ENCODE measurements around the gene MFSD2B. TPM values are rescaled to one million over a fixed set of nuclear protein-coding genes. Genes with fewer than 3 reads are reported as not detected.

The MFSD2B gene, protein sequence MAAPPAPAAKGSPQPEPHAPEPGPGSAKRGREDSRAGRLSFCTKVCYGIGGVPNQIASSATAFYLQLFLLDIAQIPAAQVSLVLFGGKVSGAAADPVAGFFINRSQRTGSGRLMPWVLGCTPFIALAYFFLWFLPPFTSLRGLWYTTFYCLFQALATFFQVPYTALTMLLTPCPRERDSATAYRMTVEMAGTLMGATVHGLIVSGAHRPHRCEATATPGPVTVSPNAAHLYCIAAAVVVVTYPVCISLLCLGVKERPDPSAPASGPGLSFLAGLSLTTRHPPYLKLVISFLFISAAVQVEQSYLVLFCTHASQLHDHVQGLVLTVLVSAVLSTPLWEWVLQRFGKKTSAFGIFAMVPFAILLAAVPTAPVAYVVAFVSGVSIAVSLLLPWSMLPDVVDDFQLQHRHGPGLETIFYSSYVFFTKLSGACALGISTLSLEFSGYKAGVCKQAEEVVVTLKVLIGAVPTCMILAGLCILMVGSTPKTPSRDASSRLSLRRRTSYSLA
- total RNA-seq (ENCODE audit: low replicate concordance): 0.08 and 0.35 TPM in 2 replicates

DNA sequence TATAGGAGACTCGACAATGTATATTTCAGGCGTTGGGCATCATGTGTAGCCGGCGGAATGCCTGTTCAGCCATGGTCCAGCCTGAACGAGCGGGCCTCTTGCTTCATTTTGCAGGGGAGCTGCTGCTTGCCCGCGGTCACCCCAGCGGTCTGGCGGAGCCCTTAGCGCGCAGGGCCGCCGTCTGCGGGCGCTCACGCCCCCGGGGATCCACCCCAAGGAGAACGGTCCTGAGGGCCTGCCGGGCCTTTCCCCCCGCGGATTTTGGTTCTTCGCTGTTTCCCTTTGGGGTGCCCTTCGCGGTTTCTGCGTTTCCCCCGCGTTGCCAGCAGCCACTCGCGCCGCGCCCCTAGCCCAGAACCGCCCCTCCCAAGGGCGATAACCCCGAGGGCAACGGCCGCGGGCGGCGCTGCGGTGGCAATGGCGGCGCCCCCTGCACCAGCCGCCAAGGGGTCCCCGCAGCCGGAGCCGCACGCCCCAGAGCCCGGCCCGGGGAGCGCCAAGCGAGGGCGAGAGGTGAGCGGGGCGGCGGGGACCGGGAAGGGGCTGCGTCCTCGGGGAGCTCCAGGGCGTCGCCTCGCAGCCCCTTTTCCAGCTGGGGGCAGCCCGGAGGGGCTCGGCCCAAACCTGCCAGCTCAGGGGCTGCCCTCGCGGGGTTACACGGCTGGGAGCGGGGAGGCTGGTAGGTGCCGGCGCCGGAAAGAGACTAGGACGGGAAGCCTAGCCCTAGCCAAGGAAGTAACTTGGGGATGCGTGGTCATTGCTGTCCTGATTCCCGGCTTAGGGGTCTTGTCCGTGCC, at the start of gene MFSD2B:
TSS of gene MFSD2B (plus strand) at position 406 of the 797 bp plus-strand sequence. CDS start at position 418, 12 bp downstream.

DNA sequence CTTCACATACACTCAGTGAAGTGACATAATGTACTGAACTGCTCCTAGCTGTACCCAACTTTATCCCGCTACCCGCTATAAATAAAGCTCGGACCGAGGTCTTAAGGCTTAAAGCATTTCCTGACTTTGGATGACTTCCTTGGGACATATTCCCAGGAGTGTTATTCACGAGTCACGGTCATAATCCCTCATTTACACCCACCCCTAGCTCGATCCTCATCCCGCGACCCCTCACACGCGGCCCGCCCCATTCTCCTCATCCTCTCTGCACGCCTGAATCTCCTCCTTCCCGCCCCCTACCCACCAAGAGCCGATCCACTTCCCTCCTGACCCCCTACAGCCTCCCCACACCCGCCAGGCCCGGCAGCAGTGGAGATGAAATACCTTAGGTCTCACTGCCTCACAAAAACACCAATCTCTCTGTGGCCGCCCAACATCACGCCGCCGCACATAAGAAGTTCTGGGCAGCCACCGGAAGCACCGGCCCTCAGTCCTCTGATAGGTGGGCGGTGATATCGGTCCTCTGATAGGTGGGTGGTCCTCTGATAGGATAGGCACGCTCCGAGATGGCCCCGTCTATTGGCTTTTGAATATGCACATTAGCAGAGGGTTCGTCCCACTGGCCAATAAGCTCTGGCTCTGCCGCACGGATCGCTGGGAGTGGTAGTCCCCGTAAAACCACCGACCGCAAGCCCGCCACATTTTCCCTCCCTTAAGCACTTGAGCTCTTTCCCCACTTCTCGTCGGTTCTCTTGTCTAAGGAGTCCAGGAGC, 37.2 kb downstream of the MFSD2B start, which contains the start of gene WDCP:
TSS of gene WDCP (minus strand) at position 462 of the 773 bp plus-strand sequence. CDS start 7,897 bp downstream, outside the sequence.

DNA sequence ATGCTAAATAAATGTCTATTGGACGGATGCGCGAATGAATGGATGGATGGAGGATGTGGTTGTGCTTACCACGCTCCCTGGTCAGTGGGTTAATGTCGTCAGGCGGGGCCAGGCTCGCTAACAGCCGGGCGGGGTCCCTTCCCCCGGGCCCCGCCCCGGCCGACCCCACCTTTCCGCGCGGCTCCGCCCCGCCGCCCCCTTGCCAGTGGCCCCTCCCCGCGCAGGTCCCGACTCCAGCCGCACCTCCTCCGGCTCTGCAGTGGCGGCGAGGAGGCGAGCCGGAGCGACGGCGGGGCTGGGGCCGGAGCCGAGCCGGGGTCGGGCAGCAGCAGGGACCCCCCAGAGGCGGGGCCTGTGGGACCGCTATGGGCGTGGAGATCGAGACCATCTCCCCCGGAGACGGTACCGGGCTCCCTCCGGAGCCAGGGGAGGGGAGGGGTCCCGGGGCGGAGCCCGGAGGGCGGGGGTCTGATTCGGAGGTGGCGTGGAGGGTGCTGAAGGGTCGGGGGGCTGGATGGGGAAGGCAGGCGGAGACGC, 39.7 kb downstream of the MFSD2B start, which contains the start of gene FKBP1B:
TSS of gene FKBP1B (plus strand) at position 257 of the 537 bp plus-strand sequence. CDS start at position 366, 109 bp downstream.

Other genes with a start within 250 kb of the MFSD2B start
- gene ATAD2B, start 83.0 kb upstream of the MFSD2B start, total RNA-seq (ENCODE audit: low replicate concordance): 7.5 and 8.6 TPM in 2 replicates
- gene UBXN2A, start 69.6 kb upstream of the MFSD2B start, total RNA-seq (ENCODE audit: low replicate concordance): 5.0 and 9.8 TPM in 2 replicates
- gene WDCP, start 37.3 kb downstream of the MFSD2B start, total RNA-seq (ENCODE audit: low replicate concordance): 8.1 and 13.7 TPM in 2 replicates
- 5.5 and 21.6 TPM in 2 replicates for gene FKBP1B, start 39.7 kb downstream of the MFSD2B start, total RNA-seq (ENCODE audit: low replicate concordance)
- gene SF3B6, start 66.2 kb downstream of the MFSD2B start, total RNA-seq (ENCODE audit: low replicate concordance): 89.5 and 156 TPM in 2 replicates
- gene TP53I3, start 74.7 kb downstream of the MFSD2B start, total RNA-seq (ENCODE audit: low replicate concordance): 18.8 and 42.2 TPM in 2 replicates
- gene PFN4, start 113.2 kb downstream of the MFSD2B start, total RNA-seq (ENCODE audit: low replicate concordance): 0.60 TPM in 1 of 2 replicates, not detected in the other
- 4.4 and 5.7 TPM in 2 replicates for gene FAM228B, start 113.4 kb downstream of the MFSD2B start, total RNA-seq (ENCODE audit: low replicate concordance)
- 0.23 and 2.3 TPM in 2 replicates for gene FAM228A, start 165.0 kb downstream of the MFSD2B start, total RNA-seq (ENCODE audit: low replicate concordance)